ENCODE results near the gene PDE4A.

- TF ChIP-seq EP300 (IDR thresholded peaks at IDR 0.05; ENCODE audit: borderline replicate concordance) (no peak), YY1 (IDR thresholded peaks at IDR 0.05; ENCODE audit: low read depth) (no peak), TCF12 (IDR thresholded peaks at IDR 0.05; ENCODE audit: low read depth) (no peak), REST (IDR thresholded peaks at IDR 0.05; ENCODE audit: low read depth) (no peak), CEBPB (IDR thresholded peaks at IDR 0.05) (no peak), FOXM1 (IDR thresholded peaks at IDR 0.05; ENCODE audit: borderline replicate concordance, low read depth) (no peak)
- TF ChIP-seq, protein P1, sequence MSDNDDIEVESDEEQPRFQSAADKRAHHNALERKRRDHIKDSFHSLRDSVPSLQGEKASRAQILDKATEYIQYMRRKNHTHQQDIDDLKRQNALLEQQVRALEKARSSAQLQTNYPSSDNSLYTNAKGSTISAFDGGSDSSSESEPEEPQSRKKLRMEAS (IDR thresholded peaks at IDR 0.05) = no peak
Measured at GRCh38 chr19:10416083-10416379, 4.3 kb upstream of the PDE4A start.
